GM15510 (cell line): Measurements from ENCODE around the gene BSND.

Source experiments
- POLR2A ChIP-seq: IDR thresholded peaks from 3 replicates; pipeline ENCODE4 v1.6.1; 2011; ENCODE audit warnings: borderline replicate concordance; ENCODE audit not compliant: insufficient read length; ENCODE audit errors: extremely low read depth

BSND gene

DNA sequence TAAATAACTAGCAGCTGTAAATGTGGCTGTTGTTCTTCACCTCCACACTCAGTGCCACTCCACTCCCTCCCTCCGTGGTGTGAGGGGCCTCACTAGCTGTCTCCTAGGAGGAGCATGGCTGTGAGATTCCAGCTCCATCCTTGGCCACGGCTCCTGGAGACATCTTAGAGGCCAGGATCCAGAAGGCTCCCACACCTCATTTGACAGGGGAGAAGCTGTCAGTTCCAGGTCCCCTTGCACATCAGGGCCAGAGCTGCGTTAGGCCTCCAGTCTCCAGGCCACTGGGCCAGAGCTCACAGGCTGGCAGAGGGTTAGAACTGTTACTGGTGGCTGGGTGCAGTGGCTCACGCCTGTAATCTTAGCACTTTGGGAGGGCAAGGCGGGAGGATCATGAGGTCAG is 55.7 kb downstream of the BSND start:
- TF ChIP-seq POLR2A, result no peak

DNA sequence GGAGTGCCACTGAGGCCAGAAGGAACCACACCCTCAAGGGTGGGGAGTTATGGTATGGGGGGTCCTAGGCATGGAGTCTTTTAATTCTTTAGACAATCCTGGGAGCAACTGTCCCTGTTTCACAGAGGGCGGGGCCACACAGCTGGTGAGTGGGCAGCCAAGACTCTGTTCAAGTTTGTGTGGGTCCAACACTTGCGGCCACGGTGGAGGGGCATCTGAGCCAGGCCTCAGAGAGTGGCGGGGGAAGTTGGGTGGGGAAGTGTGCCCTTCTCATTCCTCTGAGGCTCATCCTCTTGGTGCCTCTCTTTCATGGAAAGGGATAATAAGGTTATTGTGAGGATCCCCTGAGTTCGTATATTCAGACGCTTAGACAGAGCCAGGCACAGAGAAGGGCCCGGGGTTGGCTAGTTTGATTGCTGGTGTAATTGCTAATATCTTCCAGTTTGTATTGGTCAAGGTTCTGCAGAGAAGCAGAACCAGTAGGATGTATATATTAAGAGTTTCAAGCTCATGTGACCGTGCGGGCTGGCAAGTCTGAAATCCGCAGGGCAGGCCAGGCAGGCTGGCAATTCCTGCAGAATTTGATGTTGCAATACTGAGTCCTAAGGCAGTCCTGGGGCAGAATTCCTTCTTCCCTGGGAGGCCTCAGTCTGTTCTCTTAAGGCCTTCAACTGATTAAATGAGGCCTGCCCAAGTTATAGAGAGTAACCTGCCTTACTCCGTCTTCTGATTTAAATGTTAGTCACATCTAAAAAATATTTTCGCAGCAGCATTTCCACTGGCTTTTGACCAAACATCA is 56.5 kb downstream of the BSND start:
- TF ChIP-seq POLR2A, result no peak

GRCh38 chr1:55055951-55056631 is 57.4 kb downstream of the BSND start:
- no peak for TF ChIP-seq POLR2A

DNA sequence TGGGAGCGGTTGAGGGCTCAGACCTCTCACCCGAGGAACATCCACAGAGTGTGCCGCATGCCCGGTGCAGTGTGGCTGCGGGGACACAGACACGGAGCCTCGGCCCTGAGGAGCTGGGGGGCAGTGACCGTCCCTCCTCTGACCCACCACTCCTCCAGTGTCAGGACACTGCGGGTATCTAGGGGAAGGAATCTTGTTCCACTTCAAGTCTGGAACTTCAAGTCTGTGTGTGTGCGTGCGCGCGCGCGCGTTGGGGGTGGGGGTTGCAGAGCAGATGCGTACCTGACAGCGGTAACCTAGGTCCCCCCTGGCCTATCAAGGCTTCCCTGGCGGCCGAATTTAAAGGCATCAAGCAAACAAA is 57.9 kb downstream of the BSND start:
- no peak for TF ChIP-seq POLR2A

DNA sequence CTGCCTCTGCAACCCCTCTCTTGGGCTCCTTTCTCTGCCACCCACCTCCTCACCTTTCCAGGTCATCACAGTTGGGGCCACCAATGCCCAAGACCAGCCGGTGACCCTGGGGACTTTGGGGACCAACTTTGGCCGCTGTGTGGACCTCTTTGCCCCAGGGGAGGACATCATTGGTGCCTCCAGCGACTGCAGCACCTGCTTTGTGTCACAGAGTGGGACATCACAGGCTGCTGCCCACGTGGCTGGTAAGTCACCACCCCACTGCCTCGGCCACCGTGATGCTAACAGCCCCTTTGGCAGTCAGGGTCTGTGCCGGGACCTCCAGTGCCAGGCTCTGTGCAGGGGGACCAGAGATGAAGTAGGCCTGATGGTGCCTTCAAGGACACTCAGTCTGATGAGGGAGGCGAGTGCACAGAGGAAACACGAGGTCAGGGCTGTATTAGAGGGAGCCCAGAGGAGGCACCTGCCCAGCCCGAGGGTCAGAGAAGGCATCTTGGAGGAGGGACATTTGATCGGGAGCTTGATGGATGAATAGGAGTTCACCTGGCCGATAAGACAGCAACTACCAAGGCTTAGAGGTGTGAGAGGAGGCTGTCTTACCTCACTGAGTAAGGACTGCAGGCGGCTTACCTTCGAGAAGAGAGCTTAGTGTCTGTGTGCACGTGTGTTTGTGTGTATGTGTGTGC is 58.7 kb downstream of the BSND start:
- TF ChIP-seq POLR2A, result no peak

- no peak for TF ChIP-seq POLR2A
These were observed 59.2 kb downstream of the BSND start for GRCh38 chr1:55057956-55058298.

DNA sequence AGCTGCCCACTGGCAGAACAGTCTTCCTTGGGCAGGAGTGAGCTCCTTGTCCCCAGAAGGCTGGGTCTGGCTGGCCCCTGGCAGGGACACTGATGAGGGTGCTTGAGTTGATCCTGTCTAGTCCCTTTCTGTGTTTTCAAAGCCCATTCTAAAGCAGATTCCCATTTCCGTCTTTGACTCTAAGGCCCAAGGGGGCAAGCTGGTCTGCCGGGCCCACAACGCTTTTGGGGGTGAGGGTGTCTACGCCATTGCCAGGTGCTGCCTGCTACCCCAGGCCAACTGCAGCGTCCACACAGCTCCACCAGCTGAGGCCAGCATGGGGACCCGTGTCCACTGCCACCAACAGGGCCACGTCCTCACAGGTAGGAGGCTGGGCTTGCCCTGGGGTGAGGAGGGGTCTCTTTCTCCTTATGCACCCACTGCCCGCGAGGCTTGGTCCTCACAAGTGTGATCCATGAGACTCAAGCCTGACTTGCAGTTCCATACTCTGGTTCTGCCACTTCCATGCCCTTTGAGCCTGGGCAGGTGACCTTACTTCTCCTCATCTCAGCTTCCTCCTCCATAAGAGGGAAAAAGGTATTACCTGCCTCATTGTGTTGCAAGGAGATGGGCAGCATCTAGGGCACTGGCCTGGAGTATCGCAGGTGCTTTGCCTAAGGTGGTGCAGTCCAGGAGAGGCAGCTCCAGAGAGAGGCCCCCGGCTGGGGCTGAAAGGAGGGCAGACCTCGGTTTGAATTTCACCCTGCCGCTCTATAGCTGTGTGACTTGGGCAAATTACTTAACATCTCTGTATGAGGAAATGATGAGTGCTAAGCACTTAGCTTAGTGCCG is 60.8 kb downstream of the BSND start:
- TF ChIP-seq POLR2A, result no peak

GRCh38 chr1:55060133-55060999 is 61.6 kb downstream of the BSND start:
- no peak for TF ChIP-seq POLR2A

GRCh38 chr1:55061000-55061705 is 62.4 kb downstream of the BSND start:
- no peak for TF ChIP-seq POLR2A
